Uterus (tissue), 4 donors: Measurements from ENCODE around the gene GNMT. TPM values are rescaled to one million over a fixed set of nuclear protein-coding genes. Genes with fewer than 3 reads are reported as not detected.
"Not testable (repeated sequence)": the region's sequence is repeated elsewhere in the genome, so short reads cannot be mapped to it uniquely, and the experiment has no call there.

ENCODE experiments used
- DNase-seq, 2 donors: peaks; one replicate each; pipeline ENCODE4 v3.0.0-alpha.2; 2019 to 2020
- H3K27ac ChIP-seq, 2 donors: fragments of 200-600 bp; sonication (generic); 1 replicate in 1 of 2; 2 replicates in 1 of 2; pipeline ENCODE4 v1.5.1; 2016 to 2018
- H3K27me3 ChIP-seq, 2 donors: fragments of 200-600 bp; sonication (generic); one replicate each; pipeline ENCODE4 v1.5.1; 2018 to 2019; ENCODE audit warnings: control low read depth in 1 of 2
- H3K36me3 ChIP-seq, 2 donors: fragments of 200-600 bp; sonication (generic); one replicate each; pipeline ENCODE4 v1.5.1; 2019; ENCODE audit warnings: control low read depth in 1 of 2
- H3K4me1 ChIP-seq, 2 donors: fragments of 200-600 bp; sonication (generic); one replicate each; pipeline ENCODE4 v1.5.1; 2018 to 2019; ENCODE audit warnings: control low read depth in 1 of 2
- H3K4me3 ChIP-seq, 2 donors: fragments of 200-600 bp; sonication (generic); 1 replicate in 1 of 2; 2 replicates in 1 of 2; pipeline ENCODE4 v1.5.1; 2018 to 2019; ENCODE audit warnings: mild to moderate bottlenecking in 1 of 2
- H3K9me3 ChIP-seq, 2 donors: fragments of 200-600 bp; sonication (generic); one replicate each; pipeline ENCODE4 v1.5.1; 2019; ENCODE audit warnings: control low read depth in 1 of 2
- POLR2A ChIP-seq, 2 donors: fragments of 450-650 bp; IDR thresholded peaks; one replicate each; pipeline ENCODE4 v1.6.1; 2016; ENCODE audit warnings: antibody characterized with exemption in 2 of 2, mild to moderate bottlenecking in 1 of 2, moderate library complexity in 1 of 2
- intact Hi-C: fragments of 100-400 bp; cut with DNase I; formaldehyde crosslinking; loops from one replicate; pipeline ENCODE4 v1.15.1; 2023; ENCODE audit warnings: low total_unique reads
- total RNA-seq, 4 donors: library from RNA; depleted of rRNA in 3 of 4; stranded (reverse); fragments of >200 nt in 3 of 4; gene quantifications; one replicate each; pipeline versions ENCODE4 v1.1.0 to v1.2.4, GENCODE V29; 2014 to 2023
- TF ChIP-seq, protein P1 (sequence below), 4 experiments: fragments of 200-600 bp in 2 of 4; fragments of 450-650 bp in 2 of 4; sonication (generic) in 2 of 4; IDR thresholded peaks; one replicate each; pipeline ENCODE4 v1.5.1; 2016 to 2019; ENCODE audit warnings: antibody characterized with exemption in 4 of 4, mild to moderate bottlenecking in 2 of 4, moderate library complexity in 1 of 4
- donor health status: DM: yes; HTN: yes; CAD: no.

The GNMT gene
- total RNA-seq, 4 donors from 2014 or later, result 1.7 TPM; not detected in 3

GRCh38 chr6:42940493-42941045 lies 20.0 kb upstream of the GNMT start:
- intact Hi-C loops, result no loop called here
- H3K36me3 ChIP-seq, result no peaks in the 10 kb centered on the region
- H3K27ac ChIP-seq, result no peak overlapping the region
- no peaks in the 10 kb centered on the region for H3K27me3 ChIP-seq
- no peaks in the 10 kb centered on the region for H3K9me3 ChIP-seq
- no peaks in the 10 kb centered on the region for H3K4me1 ChIP-seq
- no peak for DNase-seq
- no peak overlapping the region for H3K4me3 ChIP-seq
- no peak for TF ChIP-seq POLR2A (IDR thresholded peaks at IDR 0.05)
- TF ChIP-seq, protein P1, sequence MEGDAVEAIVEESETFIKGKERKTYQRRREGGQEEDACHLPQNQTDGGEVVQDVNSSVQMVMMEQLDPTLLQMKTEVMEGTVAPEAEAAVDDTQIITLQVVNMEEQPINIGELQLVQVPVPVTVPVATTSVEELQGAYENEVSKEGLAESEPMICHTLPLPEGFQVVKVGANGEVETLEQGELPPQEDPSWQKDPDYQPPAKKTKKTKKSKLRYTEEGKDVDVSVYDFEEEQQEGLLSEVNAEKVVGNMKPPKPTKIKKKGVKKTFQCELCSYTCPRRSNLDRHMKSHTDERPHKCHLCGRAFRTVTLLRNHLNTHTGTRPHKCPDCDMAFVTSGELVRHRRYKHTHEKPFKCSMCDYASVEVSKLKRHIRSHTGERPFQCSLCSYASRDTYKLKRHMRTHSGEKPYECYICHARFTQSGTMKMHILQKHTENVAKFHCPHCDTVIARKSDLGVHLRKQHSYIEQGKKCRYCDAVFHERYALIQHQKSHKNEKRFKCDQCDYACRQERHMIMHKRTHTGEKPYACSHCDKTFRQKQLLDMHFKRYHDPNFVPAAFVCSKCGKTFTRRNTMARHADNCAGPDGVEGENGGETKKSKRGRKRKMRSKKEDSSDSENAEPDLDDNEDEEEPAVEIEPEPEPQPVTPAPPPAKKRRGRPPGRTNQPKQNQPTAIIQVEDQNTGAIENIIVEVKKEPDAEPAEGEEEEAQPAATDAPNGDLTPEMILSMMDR (IDR thresholded peaks at IDR 0.05), result no peak

- intact Hi-C loops, DNase-seq, H3K9me3 ChIP-seq, H3K4me3 ChIP-seq, H3K36me3 ChIP-seq, H3K27me3 ChIP-seq, H3K27ac ChIP-seq, H3K4me1 ChIP-seq: not testable (repeated sequence)
Observed at GRCh38 chr6:42941356-42941755, 19.2 kb upstream of the GNMT start.

DNA sequence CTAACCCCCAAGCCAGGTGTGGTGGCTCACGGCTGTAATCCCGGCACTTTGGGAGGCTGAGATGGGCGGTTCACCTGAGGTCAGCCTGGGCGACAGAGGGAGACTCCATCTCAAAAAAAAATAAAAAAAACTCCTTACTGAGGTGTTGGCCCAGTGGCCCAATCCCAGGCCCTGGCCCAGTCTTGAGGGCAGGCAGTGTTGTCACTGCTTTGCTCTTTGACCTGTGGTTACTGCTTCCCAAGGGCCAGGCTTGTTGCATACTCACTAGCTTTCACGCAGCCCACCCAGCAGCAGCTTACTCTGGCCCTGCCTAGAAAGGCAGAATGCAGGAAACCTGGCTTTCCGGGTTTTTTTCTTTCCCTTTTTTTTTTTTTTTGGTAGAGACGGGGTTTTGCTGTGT lies 18.1 kb upstream of the GNMT start:
- Histone ChIP-seq H3K36me3 (no peaks in the 10 kb centered on the region), H3K27ac (no peak overlapping the region), H3K27me3 (no peaks in the 10 kb centered on the region), H3K9me3 (no peaks in the 10 kb centered on the region), H3K4me1 (no peaks in the 10 kb centered on the region), H3K4me3 (no peak overlapping the region)
- DNase-seq, result no peak
- no peak for TF ChIP-seq POLR2A (IDR thresholded peaks at IDR 0.05)
- TF ChIP-seq, protein P1 (IDR thresholded peaks at IDR 0.05), result no peak
- intact Hi-C loops, result no loop called here

GRCh38 chr6:42947950-42948349 lies 12.6 kb upstream of the GNMT start:
- Histone ChIP-seq H3K4me1 (peaks cover 0 to 4% of the 10 kb centered on the region in 2 donors), H3K36me3 (no peaks in the 10 kb centered on the region), H3K27me3 (no peaks in the 10 kb centered on the region), H3K27ac (no peak overlapping the region), H3K9me3 (no peaks in the 10 kb centered on the region), H3K4me3 (no peak overlapping the region)
- DNase-seq, result no peak
- intact Hi-C loops, result no loop called here
- TF ChIP-seq POLR2A (IDR thresholded peaks at IDR 0.05), result no peak
- TF ChIP-seq, protein P1 (IDR thresholded peaks at IDR 0.05), result no peak

- Histone ChIP-seq H3K4me3 (no peak overlapping the region), H3K4me1 (peaks cover 0 to 4% of the 10 kb centered on the region in 2 donors), H3K9me3 (no peaks in the 10 kb centered on the region), H3K27me3 (no peaks in the 10 kb centered on the region), H3K27ac (no peak overlapping the region), H3K36me3 (no peaks in the 10 kb centered on the region)
- TF ChIP-seq POLR2A (IDR thresholded peaks at IDR 0.05), result no peak
- TF ChIP-seq, protein P1 (IDR thresholded peaks at IDR 0.05), result no peak
- no peak for DNase-seq
- intact Hi-C loops, result no loop called here
Observed at GRCh38 chr6:42952389-42952788, 8.2 kb upstream of the GNMT start.

DNA sequence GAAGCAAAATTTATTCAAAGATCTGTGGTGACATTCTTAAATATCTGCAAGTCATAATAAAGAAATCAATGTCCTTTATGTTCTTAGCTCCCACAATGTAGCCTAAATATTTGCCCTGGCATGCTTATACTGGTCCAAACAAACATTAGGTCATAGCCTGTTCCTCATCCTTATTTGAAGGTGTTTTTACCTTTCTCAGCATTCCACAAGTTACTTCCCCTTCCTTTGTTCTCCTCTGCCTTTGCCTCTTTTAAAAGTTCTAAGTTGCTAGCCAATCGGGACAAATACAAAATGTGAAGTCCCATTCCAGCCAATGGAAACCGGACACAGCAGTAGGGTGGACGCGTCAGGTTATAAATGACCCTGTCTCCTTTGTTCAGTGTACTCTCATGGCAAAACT lies 6.1 kb upstream of the GNMT start:
- intact Hi-C loops, H3K9me3 ChIP-seq, DNase-seq, H3K27ac ChIP-seq, H3K36me3 ChIP-seq, H3K27me3 ChIP-seq, H3K4me3 ChIP-seq, H3K4me1 ChIP-seq: not testable (repeated sequence)
